Ovary (tissue), 3 donors: Measurements from ENCODE around the gene CD300A.

Experiments used
- CTCF ChIP-seq, 3 donors: fragments of 450-650 bp in 2 of 3; fragments of 200-600 bp in 1 of 3; IDR thresholded peaks; one replicate each; pipeline versions ENCODE4 v1.5.1 to v1.8.0; 2016 to 2022; ENCODE audit warnings: antibody characterized with exemption in 3 of 3, mild to moderate bottlenecking in 1 of 3
- POLR2A ChIP-seq: fragments of 450-650 bp; IDR thresholded peaks from one replicate; pipeline ENCODE4 v1.6.1; 2017; ENCODE audit warnings: antibody characterized with exemption, mild to moderate bottlenecking, moderate library complexity
- donor health status: DM: no; HTN: no; CAD: no.

- no peak for TF ChIP-seq CTCF (IDR thresholded peaks at IDR 0.05)
- no peak for TF ChIP-seq POLR2A
Observed at GRCh38 chr17:74444406-74444805, 22.0 kb upstream of the CD300A start.
